ENCODE results near the gene IGFBP7.

The IGFBP7 gene

GRCh38 chr4:57094832-57095223, 15.4 kb downstream of the IGFBP7 start:
- no peak for DNase-seq

- no peak for DNase-seq
Observed at GRCh38 chr4:57093845-57094831, 16.0 kb downstream of the IGFBP7 start.

- DNase-seq, result no peak
Observed at GRCh38 chr4:57091657-57092162, 18.5 kb downstream of the IGFBP7 start.

GRCh38 chr4:57090079-57090478, 20.1 kb downstream of the IGFBP7 start:
- no peak for DNase-seq

GRCh38 chr4:57089549-57089948, 20.6 kb downstream of the IGFBP7 start:
- DNase-seq, result no peak

- DNase-seq, result no peak
Observed at GRCh38 chr4:57086031-57086723, 24.0 kb downstream of the IGFBP7 start.

GRCh38 chr4:57085278-57085677, 24.9 kb downstream of the IGFBP7 start:
- DNase-seq, result no peak

GRCh38 chr4:57084360-57084759, 25.8 kb downstream of the IGFBP7 start:
- DNase-seq, result no peak

GRCh38 chr4:57083090-57083489, 27.1 kb downstream of the IGFBP7 start:
- DNase-seq, result no peak

- DNase-seq, result no peak
Observed at GRCh38 chr4:57081651-57082621, 28.2 kb downstream of the IGFBP7 start.

GRCh38 chr4:57080781-57081650, 29.2 kb downstream of the IGFBP7 start:
- no peak for DNase-seq

GRCh38 chr4:57078685-57079521, 31.3 kb downstream of the IGFBP7 start:
- no peak for DNase-seq

GRCh38 chr4:57077550-57078343, 32.4 kb downstream of the IGFBP7 start:
- DNase-seq, result no peak

GRCh38 chr4:57076646-57077045, 33.5 kb downstream of the IGFBP7 start:
- DNase-seq, result no peak

GRCh38 chr4:57075367-57075766, 34.8 kb downstream of the IGFBP7 start:
- no peak for DNase-seq

GRCh38 chr4:57074744-57075143, 35.4 kb downstream of the IGFBP7 start:
- no peak for DNase-seq

- DNase-seq, result no peak
Observed at GRCh38 chr4:57073559-57073958, 36.6 kb downstream of the IGFBP7 start.

GRCh38 chr4:57071326-57071725, 38.9 kb downstream of the IGFBP7 start:
- no peak for DNase-seq

- no peak for DNase-seq
Observed at GRCh38 chr4:57070461-57070860, 39.7 kb downstream of the IGFBP7 start.

Data from right hindlimb (tissue), 1 donor.